Neutrophil (primary cell): ENCODE data around the gene FEV.
"Not testable (repeated sequence)": the region's sequence is repeated elsewhere in the genome, so short reads cannot be mapped to it uniquely, and the experiment has no call there.

Source experiments
- H3K27ac ChIP-seq: fragments of 200-600 bp; sonication (generic); 2 replicates; pipeline ENCODE4 v1.5.1; 2016; ENCODE audit warnings: mild to moderate bottlenecking, moderate library complexity
- H3K27me3 ChIP-seq: fragments of 200-600 bp; sonication (generic); 2 replicates; pipeline ENCODE4 v1.6.0; 2016; ENCODE audit warnings: mild to moderate bottlenecking
- H3K36me3 ChIP-seq: fragments of 200-600 bp; sonication (generic); 2 replicates; pipeline ENCODE4 v1.5.1; 2017
- H3K4me1 ChIP-seq, 2 experiments: fragments of 200-600 bp in 1 of 2; sonication (generic) in 1 of 2; 1 replicate in 1 of 2; 2 replicates in 1 of 2; pipeline versions ENCODE4 v1.5.1 to v1.6.1; 2013 to 2016; ENCODE audit warnings: low read depth in 1 of 2, low read length in 1 of 2, mild to moderate bottlenecking in 1 of 2, moderate library complexity in 1 of 2; ENCODE audit not compliant: control insufficient read depth in 1 of 2, insufficient read depth in 1 of 2
- H3K4me3 ChIP-seq, 2 experiments: fragments of 200-600 bp in 1 of 2; sonication (generic) in 1 of 2; 1 replicate in 1 of 2; 2 replicates in 1 of 2; pipeline ENCODE4 v1.5.1; 2013 to 2016; ENCODE audit warnings: low read depth in 1 of 2, low read length in 1 of 2, mild to moderate bottlenecking in 1 of 2, moderate library complexity in 1 of 2
- H3K9me3 ChIP-seq: fragments of 200-600 bp; sonication (generic); 2 replicates; pipeline ENCODE4 v1.5.1; 2016
- CTCF ChIP-seq: fragments of 200-600 bp; sonication (generic); IDR thresholded peaks from 2 replicates; pipeline ENCODE4 v1.5.1; 2016; ENCODE audit warnings: antibody characterized with exemption

FEV gene

DNA sequence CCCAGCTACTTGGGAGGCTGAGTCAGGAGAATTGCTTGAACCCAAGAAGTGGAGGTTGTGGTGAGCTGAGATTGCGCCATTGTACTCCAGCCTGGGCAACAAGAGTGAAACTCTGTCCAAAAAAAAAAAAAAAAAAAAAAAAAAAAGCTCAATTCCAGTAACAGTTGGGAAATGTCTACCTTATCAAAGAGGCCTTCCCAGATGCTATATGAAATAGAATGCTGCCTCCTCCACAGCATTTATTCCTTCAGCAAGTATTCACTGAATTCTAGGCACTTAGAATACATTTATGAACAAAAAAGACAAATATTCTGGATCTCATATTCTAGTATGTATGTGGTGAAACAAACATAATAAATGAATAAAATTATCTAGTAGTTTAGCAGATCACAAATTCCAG, 38.4 kb downstream of the FEV start:
- no peaks in the 10 kb centered on the region for H3K36me3 ChIP-seq
- H3K27me3 ChIP-seq = peaks cover 83% of the 10 kb centered on the region
- no peak overlapping the region for H3K27ac ChIP-seq
- no peaks in the 10 kb centered on the region for H3K9me3 ChIP-seq
- TF ChIP-seq CTCF = no peak
- H3K4me3 ChIP-seq = no peak overlapping the region
- no peaks in the 10 kb centered on the region for H3K4me1 ChIP-seq

GRCh38 chr2:218944759-218945404, 40.1 kb downstream of the FEV start:
- no peak for TF ChIP-seq CTCF
- no peaks in the 10 kb centered on the region for H3K36me3 ChIP-seq
- H3K4me3 ChIP-seq = no peak overlapping the region
- no peak overlapping the region for H3K27ac ChIP-seq
- peaks cover 90% of the 10 kb centered on the region for H3K27me3 ChIP-seq
- no peaks in the 10 kb centered on the region for H3K9me3 ChIP-seq
- no peaks in the 10 kb centered on the region for H3K4me1 ChIP-seq

DNA sequence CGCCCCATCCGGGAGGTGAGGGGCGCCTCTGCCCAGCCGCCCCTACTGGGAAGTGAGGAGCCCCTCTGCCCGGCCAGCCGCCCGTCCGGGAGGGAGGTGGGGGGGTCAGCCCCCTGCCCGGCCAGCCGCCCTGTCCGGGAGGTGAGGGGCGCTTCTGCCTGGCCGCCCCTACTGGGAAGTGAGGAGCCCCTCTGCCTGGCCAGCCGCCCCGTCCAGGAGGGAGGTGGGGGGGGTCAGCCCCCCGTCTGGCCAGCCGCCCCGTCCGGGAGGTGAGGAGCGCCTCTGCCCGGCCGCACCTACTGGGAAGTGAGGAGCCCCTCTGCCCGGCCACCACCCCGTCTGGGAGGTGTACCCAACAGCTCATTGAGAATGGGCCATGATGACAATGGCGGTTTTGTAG, 53.2 kb downstream of the FEV start:
- H3K4me3 ChIP-seq, H3K36me3 ChIP-seq, H3K27ac ChIP-seq, H3K4me1 ChIP-seq, H3K9me3 ChIP-seq: not testable (repeated sequence)
- peaks cover 50% of the 10 kb centered on the region for H3K27me3 ChIP-seq
